ENCODE results near the gene FCHSD2. TPM values are rescaled to one million over a fixed set of nuclear protein-coding genes. Genes with fewer than 3 reads are reported as not detected.

The FCHSD2 gene
- total RNA-seq, 1 donor from 2014 or later, result 43.4 TPM

- H3K9me3 ChIP-seq (replicated peaks), result no peaks in the 10 kb centered on the region
- no peaks in the 10 kb centered on the region for H3K36me3 ChIP-seq
- intact Hi-C loops (cut with micrococcal nuclease), result no loop called here
- no peak overlapping the region for H3K27ac ChIP-seq (replicated peaks)
- no peaks in the 10 kb centered on the region for H3K27me3 ChIP-seq (ENCODE audit: low read depth)
- H3K4me3 ChIP-seq, result no peak overlapping the region
- DNase-seq, result no peak
- H3K4me1 ChIP-seq, result peaks cover 63% of the 10 kb centered on the region
- TF ChIP-seq, protein P1, sequence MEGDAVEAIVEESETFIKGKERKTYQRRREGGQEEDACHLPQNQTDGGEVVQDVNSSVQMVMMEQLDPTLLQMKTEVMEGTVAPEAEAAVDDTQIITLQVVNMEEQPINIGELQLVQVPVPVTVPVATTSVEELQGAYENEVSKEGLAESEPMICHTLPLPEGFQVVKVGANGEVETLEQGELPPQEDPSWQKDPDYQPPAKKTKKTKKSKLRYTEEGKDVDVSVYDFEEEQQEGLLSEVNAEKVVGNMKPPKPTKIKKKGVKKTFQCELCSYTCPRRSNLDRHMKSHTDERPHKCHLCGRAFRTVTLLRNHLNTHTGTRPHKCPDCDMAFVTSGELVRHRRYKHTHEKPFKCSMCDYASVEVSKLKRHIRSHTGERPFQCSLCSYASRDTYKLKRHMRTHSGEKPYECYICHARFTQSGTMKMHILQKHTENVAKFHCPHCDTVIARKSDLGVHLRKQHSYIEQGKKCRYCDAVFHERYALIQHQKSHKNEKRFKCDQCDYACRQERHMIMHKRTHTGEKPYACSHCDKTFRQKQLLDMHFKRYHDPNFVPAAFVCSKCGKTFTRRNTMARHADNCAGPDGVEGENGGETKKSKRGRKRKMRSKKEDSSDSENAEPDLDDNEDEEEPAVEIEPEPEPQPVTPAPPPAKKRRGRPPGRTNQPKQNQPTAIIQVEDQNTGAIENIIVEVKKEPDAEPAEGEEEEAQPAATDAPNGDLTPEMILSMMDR (IDR thresholded peaks at IDR 0.05; ENCODE audit: borderline replicate concordance), result no peak
These were observed 22.9 kb upstream of the FCHSD2 start for GRCh38 chr11:73164803-73165540.

GRCh38 chr11:73163638-73164174, 21.6 kb upstream of the FCHSD2 start:
- intact Hi-C loops (cut with micrococcal nuclease), result no loop called here
- peak overlapping the region; percentile 2 for H3K27ac ChIP-seq (replicated peaks)
- H3K27me3 ChIP-seq (ENCODE audit: low read depth), result no peaks in the 10 kb centered on the region
- H3K9me3 ChIP-seq (replicated peaks), result no peaks in the 10 kb centered on the region
- H3K4me1 ChIP-seq, result peaks cover 62% of the 10 kb centered on the region
- TF ChIP-seq, protein P1 (IDR thresholded peaks at IDR 0.05; ENCODE audit: borderline replicate concordance), result no peak
- H3K36me3 ChIP-seq, result no peaks in the 10 kb centered on the region
- no peak overlapping the region for H3K4me3 ChIP-seq
- DNase-seq, result no peak

GRCh38 chr11:73162196-73162740, 20.1 kb upstream of the FCHSD2 start:
- Histone ChIP-seq H3K27me3 (ENCODE audit: low read depth) (no peaks in the 10 kb centered on the region), H3K36me3 (no peaks in the 10 kb centered on the region), H3K27ac (replicated peaks) (peak overlapping the region; percentile 5), H3K4me1 (peaks cover 62% of the 10 kb centered on the region), H3K4me3 (no peak overlapping the region), H3K9me3 (replicated peaks) (no peaks in the 10 kb centered on the region)
- DNase-seq, result no peak
- TF ChIP-seq, protein P1 (IDR thresholded peaks at IDR 0.05; ENCODE audit: borderline replicate concordance), result no peak
- intact Hi-C loops (cut with micrococcal nuclease), result no loop called here

DNA sequence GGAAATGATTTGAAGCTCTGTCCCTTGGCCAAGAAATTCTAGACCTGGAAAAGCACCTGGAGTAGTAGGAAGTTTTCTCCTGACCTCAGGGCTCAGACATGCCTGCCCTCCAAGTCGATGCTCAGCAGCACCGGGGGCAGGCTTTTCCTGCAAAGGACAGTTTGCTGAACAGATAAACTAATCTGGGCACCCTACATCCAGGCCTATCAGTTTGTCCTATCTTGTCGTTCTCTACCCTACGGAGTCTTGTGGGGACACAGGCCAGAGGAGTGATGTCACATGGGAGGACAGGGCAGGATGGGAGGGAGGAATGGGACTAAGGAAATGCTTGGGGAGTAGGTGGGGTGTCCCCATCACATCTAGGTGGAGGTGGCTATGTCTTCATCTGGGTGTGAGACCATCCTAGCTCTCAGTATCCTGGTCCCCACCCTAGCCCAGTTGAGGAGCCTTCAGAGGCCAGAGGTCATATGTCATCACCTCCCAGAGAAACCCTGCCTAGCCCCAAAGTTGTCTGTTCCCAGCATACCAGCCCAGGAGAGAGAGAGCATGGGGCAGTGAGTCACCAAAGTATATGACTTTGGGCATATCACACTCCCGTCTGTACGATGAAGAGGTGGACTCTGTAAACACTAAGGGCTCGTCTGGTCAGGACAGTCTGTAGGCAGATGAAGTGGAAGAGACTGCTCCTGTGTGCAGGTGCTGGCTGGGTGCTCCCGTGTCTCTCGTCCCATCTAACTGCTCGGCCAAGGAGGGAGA, 18.1 kb upstream of the FCHSD2 start:
- Histone ChIP-seq H3K36me3 (no peaks in the 10 kb centered on the region), H3K9me3 (replicated peaks) (no peaks in the 10 kb centered on the region), H3K27me3 (ENCODE audit: low read depth) (no peaks in the 10 kb centered on the region), H3K4me1 (peaks cover 72% of the 10 kb centered on the region), H3K27ac (replicated peaks) (peak overlapping the region; percentile 90), H3K4me3 (no peak overlapping the region)
- no peak for DNase-seq
- intact Hi-C loops (cut with micrococcal nuclease), result no loop called here
- TF ChIP-seq, protein P1 (IDR thresholded peaks at IDR 0.05; ENCODE audit: borderline replicate concordance), result no peak

DNA sequence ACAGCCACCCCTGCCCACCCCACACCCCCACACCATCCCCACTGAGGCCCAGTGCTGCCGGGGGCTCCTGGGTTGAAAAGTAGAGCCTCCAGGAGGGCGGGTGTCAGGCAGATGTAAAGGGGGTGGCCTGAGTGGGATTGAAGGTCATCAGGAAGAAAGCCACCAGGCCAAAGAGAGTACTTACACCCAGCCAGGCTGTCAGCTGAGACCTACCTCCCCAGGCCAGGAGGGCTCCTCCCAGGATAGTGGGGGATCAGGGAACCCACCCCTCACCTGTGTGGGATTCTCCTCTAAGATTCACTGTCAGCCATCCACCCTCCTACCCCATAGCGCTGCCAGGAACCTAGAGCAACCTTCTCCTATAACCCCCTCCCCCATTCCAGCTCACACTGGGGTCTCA, 17.2 kb upstream of the FCHSD2 start:
- Histone ChIP-seq H3K36me3 (no peaks in the 10 kb centered on the region), H3K9me3 (replicated peaks) (no peaks in the 10 kb centered on the region), H3K4me1 (peaks cover 68% of the 10 kb centered on the region), H3K4me3 (no peak overlapping the region), H3K27me3 (ENCODE audit: low read depth) (no peaks in the 10 kb centered on the region), H3K27ac (replicated peaks) (peak overlapping the region; percentile 90)
- TF ChIP-seq, protein P1 (IDR thresholded peaks at IDR 0.05; ENCODE audit: borderline replicate concordance), result no peak
- DNase-seq, result no peak
- intact Hi-C loops (cut with micrococcal nuclease), result no loop called here

Measured in left ventricle myocardium inferior (tissue), 1 donor.